IMR-90 (cell line): ENCODE results near the gene ZNF385C. TPM values are rescaled to one million over a fixed set of nuclear protein-coding genes. Genes with fewer than 3 reads are reported as not detected.

Experiments used
- ATAC-seq: fragments of 200-7000 bp; cut with Tn5 transposase; 2 replicates; pipeline ENCODE4 v1.9.1; 2020; ENCODE audit warnings: low read depth, mild to moderate bottlenecking, moderate library complexity
- BruUV-seq: library from RNA; stranded (reverse); fragments of 400-500 nt; replicated peaks from 2 replicates; lab custom pipeline; 2021; lab: Mats Ljungman, UMichigan
- CTCF ChIA-PET: fragments of 300-600 bp; formaldehyde crosslinking; extraction: SDS; loops from one replicate; lab custom pipeline; 2021; ENCODE audit warnings: antibody characterized with exemption; lab: Yijun Ruan, JAX
- POLR2A ChIA-PET: fragments of 300-600 bp; sonication (Branson Sonifier 250); formaldehyde crosslinking; loops from one replicate; lab custom pipeline; 2022; ENCODE audit warnings: antibody characterized with exemption; ENCODE audit not compliant: unreplicated experiment; lab: Charles Lee
- DNase-seq: peaks from one replicate; pipeline ENCODE4 v3.0.0; 2013
- H2AFZ ChIP-seq: replicated peaks from 2 replicates; pipeline ENCODE3; 2013; ENCODE audit warnings: low read length, mild to moderate bottlenecking; ENCODE audit not compliant: poor library complexity
- H2AK5ac ChIP-seq: 2 replicates; pipeline ENCODE4 v1.6.1; 2013; ENCODE audit warnings: low read depth, low read length, inconsistent platforms
- H2AK9ac ChIP-seq: replicated peaks from 2 replicates; pipeline ENCODE3; 2013; ENCODE audit warnings: mild to moderate bottlenecking, low read depth, low read length, moderate library complexity; ENCODE audit not compliant: poor library complexity
- H2BK120ac ChIP-seq: 2 replicates; pipeline ENCODE4 v1.6.1; 2013; ENCODE audit warnings: low read depth, low read length, inconsistent platforms
- H2BK15ac ChIP-seq: 3 replicates; pipeline ENCODE4 v1.6.1; 2013; ENCODE audit warnings: low read depth, low read length, inconsistent platforms
- H2BK20ac ChIP-seq: 2 replicates; pipeline ENCODE4 v1.6.1; 2013; ENCODE audit warnings: low read depth, mild to moderate bottlenecking, inconsistent platforms, low read length, moderate library complexity
- H2BK5ac ChIP-seq: 2 replicates; pipeline ENCODE4 v1.6.1; 2013; ENCODE audit warnings: mild to moderate bottlenecking, low read depth, low read length, inconsistent platforms; ENCODE audit not compliant: poor library complexity, severe bottlenecking
- H3K14ac ChIP-seq: replicated peaks from 2 replicates; pipeline ENCODE4 v1.6.1; 2013; ENCODE audit warnings: low read depth, low read length, inconsistent platforms
- H3K18ac ChIP-seq: 2 replicates; pipeline ENCODE4 v1.6.1; 2013; ENCODE audit warnings: low read depth, low read length, control low read depth
- H3K23ac ChIP-seq: 2 replicates; pipeline ENCODE4 v1.6.1; 2013; ENCODE audit warnings: low read depth, low read length, inconsistent platforms
- H3K27ac ChIP-seq: 2 replicates; pipeline ENCODE4 v1.5.1; 2013; ENCODE audit warnings: mild to moderate bottlenecking, control low read depth, low read length; ENCODE audit not compliant: insufficient read depth
- H3K27me3 ChIP-seq: 2 replicates; pipeline ENCODE4 v1.6.1; 2013; ENCODE audit warnings: low read length; ENCODE audit not compliant: control insufficient read depth, insufficient read depth
- H3K36me3 ChIP-seq: 2 replicates; pipeline ENCODE4 v1.6.1; 2013; ENCODE audit warnings: low read length, mixed read lengths; ENCODE audit not compliant: control insufficient read depth, insufficient read depth
- H3K4ac ChIP-seq: 2 replicates; pipeline ENCODE4 v1.6.1; 2013; ENCODE audit warnings: low read depth, low read length, inconsistent platforms
- H3K4me1 ChIP-seq: 2 replicates; pipeline ENCODE4 v1.6.1; 2013; ENCODE audit warnings: low read length, mixed read lengths; ENCODE audit not compliant: control insufficient read depth, insufficient read depth
- H3K4me2 ChIP-seq: 2 replicates; pipeline ENCODE4 v1.6.1; 2013; ENCODE audit warnings: low read depth, mild to moderate bottlenecking, control low read depth, low read length, moderate library complexity
- H3K4me3 ChIP-seq: 2 replicates; pipeline ENCODE4 v1.5.1; 2013; ENCODE audit warnings: low read depth, mild to moderate bottlenecking, control low read depth, low read length, moderate library complexity; ENCODE audit not compliant: insufficient read depth
- H3K56ac ChIP-seq: 2 replicates; pipeline ENCODE4 v1.6.1; 2013; ENCODE audit warnings: low read length, inconsistent platforms; ENCODE audit not compliant: insufficient read depth; ENCODE audit errors: extremely low read depth
- H3K79me1 ChIP-seq, 2 experiments: 2 replicates each; pipeline ENCODE4 v1.6.1; 2013; ENCODE audit warnings: low read length in 2 of 2, inconsistent platforms in 1 of 2, low read depth in 1 of 2
- H3K9ac ChIP-seq: 2 replicates; pipeline ENCODE4 v1.6.1; 2013; ENCODE audit warnings: low read depth, low read length, control low read depth
- H3K9me1 ChIP-seq: 2 replicates; pipeline ENCODE4 v1.6.1; 2013; ENCODE audit warnings: low read length, inconsistent platforms; ENCODE audit not compliant: insufficient read depth
- H3K9me3 ChIP-seq: 2 replicates; pipeline ENCODE4 v1.6.1; 2013; ENCODE audit warnings: low read length; ENCODE audit not compliant: control insufficient read depth, insufficient read depth
- H4K20me1 ChIP-seq: 2 replicates; pipeline ENCODE4 v1.6.1; 2013; ENCODE audit warnings: low read length, inconsistent platforms; ENCODE audit not compliant: insufficient read depth
- H4K5ac ChIP-seq: 2 replicates; pipeline ENCODE4 v1.6.1; 2013; ENCODE audit warnings: mild to moderate bottlenecking, low read depth, low read length, control low read depth
- H4K8ac ChIP-seq, 2 experiments: 2 replicates each; pipeline ENCODE4 v1.6.1; 2013; ENCODE audit warnings: low read depth in 2 of 2, low read length in 2 of 2, control low read depth in 1 of 2, inconsistent platforms in 1 of 2
- H4K91ac ChIP-seq: 2 replicates; pipeline ENCODE4 v1.6.1; 2013; ENCODE audit warnings: low read depth, low read length, inconsistent platforms; ENCODE audit not compliant: insufficient read depth
- BHLHE40 ChIP-seq: fragments of 150-350 bp; IDR thresholded peaks from 2 replicates; pipeline ENCODE4 v1.6.1; 2016; ENCODE audit warnings: mild to moderate bottlenecking, low read depth, low read length
- CEBPB ChIP-seq: IDR thresholded peaks from 2 replicates; pipeline ENCODE4 v1.6.1; 2012; ENCODE audit warnings: low read depth, low read length, improper control_type of control experiment
- CHD1 ChIP-seq: IDR thresholded peaks from 2 replicates; pipeline ENCODE4 v1.6.1; 2012; ENCODE audit warnings: low read depth, low read length, improper control_type of control experiment
- ELK1 ChIP-seq: fragments of 150-350 bp; IDR thresholded peaks from 2 replicates; pipeline ENCODE4 v1.6.1; 2016; ENCODE audit warnings: low read depth, mild to moderate bottlenecking, low read length, moderate library complexity, borderline replicate concordance
- FOS ChIP-seq: fragments of 150-350 bp; IDR thresholded peaks from 2 replicates; pipeline ENCODE4 v1.6.1; 2016; ENCODE audit warnings: low read depth, low read length
- MXI1 ChIP-seq: IDR thresholded peaks from 2 replicates; pipeline ENCODE4 v1.6.1; 2012; ENCODE audit warnings: low read depth, mild to moderate bottlenecking, low read length, moderate library complexity, borderline replicate concordance
- RAD21 ChIP-seq: IDR thresholded peaks from 2 replicates; pipeline ENCODE4 v1.6.1; 2012; ENCODE audit warnings: low read length, improper control_type of control experiment
- RCOR1 ChIP-seq: IDR thresholded peaks from 2 replicates; pipeline ENCODE4 v1.6.1; 2012; ENCODE audit warnings: mild to moderate bottlenecking, low read length, improper control_type of control experiment; ENCODE audit not compliant: insufficient replicate concordance
- SMC3 ChIP-seq: fragments of 150-350 bp; IDR thresholded peaks from 2 replicates; pipeline ENCODE4 v1.6.1; 2016; ENCODE audit warnings: low read depth, mild to moderate bottlenecking, antibody characterized with exemption, low read length, moderate library complexity
- USF2 ChIP-seq: fragments of 150-350 bp; IDR thresholded peaks from 2 replicates; pipeline ENCODE4 v1.6.1; 2017; ENCODE audit warnings: mild to moderate bottlenecking, antibody characterized with exemption, low read length, low read depth
- WGBS, 2 experiments: methylation state at CpG; one replicate each; pipeline versions ENCODE4 v1.1.5 to v1.1.7; 2013; ENCODE audit warnings: missing lambda C conversion rate in 2 of 2; ENCODE audit not compliant: insufficient read length in 1 of 2; ENCODE audit errors: extremely low coverage in 2 of 2; 5-methylcytosine and 5-hydroxymethylcytosine counted together
- dilution Hi-C: fragments of 300-500 bp; cut with HindIII; formaldehyde crosslinking; loops from one replicate; pipeline ENCODE4 v1.14.3; 2018; ENCODE audit warnings: low sequenced_read_pairs; ENCODE audit not compliant: unreplicated experiment
- in situ Hi-C: fragments of 300-500 bp; cut with MboI; formaldehyde crosslinking; loops from 3 replicates; pipeline ENCODE4 v1.14.3; 2019; ENCODE audit warnings: low sequenced_read_pairs, inconsistent platforms, mixed read lengths
- intact Hi-C: fragments of 100-400 bp; cut with micrococcal nuclease; formaldehyde crosslinking; loops from 2 replicates; pipeline ENCODE4 v1.10.0; 2022
- polyA plus RNA-seq, 3 experiments: library from polyadenylated mRNA; depleted of rRNA; stranded (reverse); fragments of >200 nt; gene quantifications; 2 replicates each; pipeline ENCODE4 v1.2.3, GENCODE V29; 2012; ENCODE audit warnings: low replicate concordance in 1 of 3
- total RNA-seq: library from RNA; depleted of rRNA; stranded (reverse); fragments of >200 nt; gene quantifications from 2 replicates; pipeline ENCODE4 v1.2.3, GENCODE V29; 2012

Gene ZNF385C
- total and polyA plus RNA-seq, 2 of the 4 experiments (the other 2 are of a cell fraction): not detected

- peaks cover 0 to 1% of the 10 kb centered on the region in 2 experiments; a peak in 1 of 4 replicates for H3K79me1 ChIP-seq
- ChIA-PET CTCF (interaction anchor here (0.6 to 1.3 kb wide), 4 partner anchors 49 to 151 kb away, joined by 3 read pairs; no protein-coding TSS in a partner anchor), POLR2A (no interaction called here)
- H3K4me1 ChIP-seq: peaks cover 4% of the 10 kb centered on the region; the same call in 1 of the 2 replicates
- no peak overlapping the region for H2BK120ac ChIP-seq
- no peak for TF ChIP-seq SMC3
- TF ChIP-seq ELK1: no peak
- no peak for TF ChIP-seq BHLHE40
- no peak for TF ChIP-seq CEBPB
- no peak for TF ChIP-seq RAD21
- no peak for TF ChIP-seq USF2
- no peak for TF ChIP-seq FOS
- no peak for TF ChIP-seq MXI1
- no peak for TF ChIP-seq RCOR1
- TF ChIP-seq CHD1: no peak
- DNase-seq (no peak), ATAC-seq (no peak)
- H4K8ac ChIP-seq: peak overlapping the region; percentile 83 to 97; a peak in 2 of 4 replicates
- no TSS peak for BruUV-seq
- H2BK20ac ChIP-seq: no peak overlapping the region
- H3K27me3 ChIP-seq: no peaks in the 10 kb centered on the region
- in situ Hi-C loops (loop anchor here (5.0 kb wide), 2 partner anchors 86 to 146 kb away; partner anchors contain the start of gene CNP), intact Hi-C loops (no loop called here), dilution Hi-C loops (no loop called here)
- no peak overlapping the region for H2BK15ac ChIP-seq
- H3K18ac ChIP-seq: no peak overlapping the region
- no peak overlapping the region for H3K14ac ChIP-seq
- H4K5ac ChIP-seq: no peak overlapping the region
- H4K91ac ChIP-seq: no peak overlapping the region
- WGBS, 2 experiments: 93% methylated on average over 16 of the region's 28 CpGs; no CpG with 5 or more reads in 1 of the 2 experiments
- H3K56ac ChIP-seq: no peak overlapping the region
- no peak overlapping the region for H3K27ac ChIP-seq
- H4K20me1 ChIP-seq: peaks cover 2% of the 10 kb centered on the region; the same call in 1 of the 2 replicates
- H3K36me3 ChIP-seq: peaks cover 17% of the 10 kb centered on the region
- no peak overlapping the region for H2AK5ac ChIP-seq
- peak overlapping the region; percentile 24 for H2AFZ ChIP-seq
- H3K9me1 ChIP-seq: no peaks in the 10 kb centered on the region
- H3K9me3 ChIP-seq: no peaks in the 10 kb centered on the region
- H2BK5ac ChIP-seq: no peak overlapping the region
- peak overlapping the region; percentile 92 for H2AK9ac ChIP-seq
- no peak overlapping the region for H3K4me2 ChIP-seq
- no peak overlapping the region for H3K23ac ChIP-seq
- H3K9ac ChIP-seq: no peak overlapping the region
- H3K4ac ChIP-seq: peak overlapping the region; percentile 93; the same call in 1 of the 2 replicates
- no peak overlapping the region for H3K4me3 ChIP-seq
These were observed 15.2 kb upstream of the ZNF385C start for GRCh38 chr17:42113293-42114069.
